Erythroblast (primary cell): Measurements from ENCODE around the gene HEXD.

Source experiments
- GATA1 ChIP-seq: IDR thresholded peaks from 2 replicates; pipeline ENCODE4 v1.6.1; 2011; ENCODE audit warnings: low read depth, mild to moderate bottlenecking, control low read depth, low read length, moderate library complexity
- POLR2A ChIP-seq: IDR thresholded peaks from 2 replicates; pipeline ENCODE4 v1.6.1; 2011; ENCODE audit warnings: mild to moderate bottlenecking, low read length

GRCh38 chr17:82388223-82388921, 29.8 kb upstream of the HEXD start:
- TF ChIP-seq POLR2A = no peak
- no peak for TF ChIP-seq GATA1
